ENCODE measurements around the gene AKR7A3. TPM values are rescaled to one million over a fixed set of nuclear protein-coding genes. Genes with fewer than 3 reads are reported as not detected.
A peak's percentile ranks its signal among the peaks of the same experiment; 100 is the strongest.

Gene AKR7A3
- total and polyA plus RNA-seq, 9 of the 15 experiments (the other 6 are each of a cell fraction or from before 2014, with no cell fraction given): 0.04 to 1.5 (median 0.44) TPM; not detected in 1

GRCh38 chr1:19329611-19330010 lies 41.0 kb upstream of the AKR7A3 start:
- ChIA-PET CTCF (ENCODE audit: low intra/inter-chr PET ratio) (no interaction called here), POLR2A (interaction anchor here (0.8 to 4.7 kb wide), 3 partner anchors 17 to 467 kb away, joined by 3 to 21 read pairs (median 3); partner anchors contain the start of genes AKR7A2 and SLC66A1)
- 87% methylated on average over 5 of the region's 5 CpGs for WGBS (ENCODE audit: insufficient coverage, low coverage, missing lambda C conversion rate)
- no peak for DNase-seq (ENCODE audit: extremely low read depth in 1 of 4, low spot score in 3 of 4)
- no peaks in the 10 kb centered on the region for H3K27me3 ChIP-seq (ENCODE audit: control insufficient read depth in 2 of 2, insufficient read depth in 2 of 2, low read length in 2 of 2)
- BruUV-seq (replicated peaks): no TSS peak
- no peak overlapping the region; a peak in 1 of 4 replicates for H3K9ac ChIP-seq (ENCODE audit: insufficient read depth in 1 of 2, low read depth in 2 of 2, low read length in 2 of 2)
- H3K9me3 ChIP-seq (replicated peaks; ENCODE audit: control insufficient read depth, insufficient read depth, low read depth, low read length): no peaks in the 10 kb centered on the region
- no peak for FAIRE-seq
- H3K4me1 ChIP-seq (replicated peaks in 1 of 2; ENCODE audit: control insufficient read depth in 2 of 2, insufficient read depth in 2 of 2, low read length in 2 of 2): peaks cover 16 to 38% of the 10 kb centered on the region in 2 experiments
- H3K9me1 ChIP-seq (ENCODE audit: control insufficient read depth, insufficient read depth, low read length): peaks cover 17% of the 10 kb centered on the region
- in situ Hi-C loops (cut with MboI) (no loop called here), intact Hi-C loops (cut with micrococcal nuclease) (no loop called here)
- no peak overlapping the region for H3K4me2 ChIP-seq (ENCODE audit: insufficient read depth, low read length)
- ATAC-seq: no peak
- H3K27ac ChIP-seq (ENCODE audit: extremely low read depth, low read depth, low read length): no peak overlapping the region
- H3K4me3 ChIP-seq: no peak overlapping the region
- H3K79me2 ChIP-seq (ENCODE audit: control insufficient read depth, insufficient read depth, low read length): no peaks in the 10 kb centered on the region
- peaks cover 29% of the 10 kb centered on the region for H4K20me1 ChIP-seq (replicated peaks; ENCODE audit: control insufficient read depth, insufficient read depth, low read length)
- H2AFZ ChIP-seq (ENCODE audit: low read depth, low read length): no peak overlapping the region
- peaks cover 43% of the 10 kb centered on the region; the same call in 2 of the 3 replicates for H3K36me3 ChIP-seq (ENCODE audit: control insufficient read depth, insufficient read depth, low read length)
- TF ChIP-seq TOE1 (IDR thresholded peaks at IDR 0.05; ENCODE audit: borderline replicate concordance): no peak
- no peak for TF ChIP-seq TOE1 (CRISPR knock-in tag; IDR thresholded peaks at IDR 0.05; ENCODE audit: borderline replicate concordance, low read depth)
- peak; percentile 21 for TF ChIP-seq RBM25 (IDR thresholded peaks at IDR 0.05; ENCODE audit: low read depth, low read length, severe bottlenecking)
- TF ChIP-seq SNRNP70 (optimal IDR thresholded peaks at IDR 0.05; ENCODE audit: low read depth, low read length): no peak
- TF ChIP-seq, protein P1, sequence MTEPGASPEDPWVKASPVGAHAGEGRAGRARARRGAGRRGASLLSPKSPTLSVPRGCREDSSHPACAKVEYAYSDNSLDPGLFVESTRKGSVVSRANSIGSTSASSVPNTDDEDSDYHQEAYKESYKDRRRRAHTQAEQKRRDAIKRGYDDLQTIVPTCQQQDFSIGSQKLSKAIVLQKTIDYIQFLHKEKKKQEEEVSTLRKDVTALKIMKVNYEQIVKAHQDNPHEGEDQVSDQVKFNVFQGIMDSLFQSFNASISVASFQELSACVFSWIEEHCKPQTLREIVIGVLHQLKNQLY (CRISPR knock-in tag; conservative IDR thresholded peaks at IDR 0.05): no peak
- no peak for TF ChIP-seq NCOA6 (IDR thresholded peaks at IDR 0.05)
- TF ChIP-seq, protein P2, sequence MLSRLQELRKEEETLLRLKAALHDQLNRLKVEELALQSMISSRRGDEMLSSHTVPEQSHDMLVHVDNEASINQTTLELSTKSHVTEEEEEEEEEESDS (CRISPR knock-in tag; IDR thresholded peaks at IDR 0.05): no peak
- TF ChIP-seq SMAD4 (CRISPR knock-in tag; conservative IDR thresholded peaks at IDR 0.05): no peak
- no peak for TF ChIP-seq IRF9 (tag; IDR thresholded peaks at IDR 0.05)
- no peak for TF ChIP-seq CBFB (CRISPR knock-in tag; IDR thresholded peaks at IDR 0.05)
- peak; percentile 50; the same call in 1 of the 2 replicates for TF ChIP-seq BCOR (IDR thresholded peaks at IDR 0.05)
- no peak for TF ChIP-seq FUS (optimal IDR thresholded peaks at IDR 0.05; ENCODE audit: low read depth, low read length)
- no peak for TF ChIP-seq CBX8 (IDR thresholded peaks at IDR 0.05; ENCODE audit: borderline replicate concordance, extremely low read depth, low read depth, low read length, poor library complexity, severe bottlenecking)
- TF ChIP-seq, protein P3, sequence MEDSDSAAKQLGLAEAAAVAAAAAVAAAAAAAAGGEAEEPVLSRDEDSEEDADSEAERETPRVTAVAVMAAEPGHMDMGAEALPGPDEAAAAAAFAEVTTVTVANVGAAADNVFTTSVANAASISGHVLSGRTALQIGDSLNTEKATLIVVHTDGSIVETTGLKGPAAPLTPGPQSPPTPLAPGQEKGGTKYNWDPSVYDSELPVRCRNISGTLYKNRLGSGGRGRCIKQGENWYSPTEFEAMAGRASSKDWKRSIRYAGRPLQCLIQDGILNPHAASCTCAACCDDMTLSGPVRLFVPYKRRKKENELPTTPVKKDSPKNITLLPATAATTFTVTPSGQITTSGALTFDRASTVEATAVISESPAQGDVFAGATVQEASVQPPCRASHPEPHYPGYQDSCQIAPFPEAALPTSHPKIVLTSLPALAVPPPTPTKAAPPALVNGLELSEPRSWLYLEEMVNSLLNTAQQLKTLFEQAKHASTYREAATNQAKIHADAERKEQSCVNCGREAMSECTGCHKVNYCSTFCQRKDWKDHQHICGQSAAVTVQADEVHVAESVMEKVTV (CRISPR knock-in tag; IDR thresholded peaks at IDR 0.05): no peak
- TF ChIP-seq ZEB2 (IDR thresholded peaks at IDR 0.05): no peak
- no peak for TF ChIP-seq ELF1 (tag; IDR thresholded peaks at IDR 0.05)
- TF ChIP-seq, protein P4, sequence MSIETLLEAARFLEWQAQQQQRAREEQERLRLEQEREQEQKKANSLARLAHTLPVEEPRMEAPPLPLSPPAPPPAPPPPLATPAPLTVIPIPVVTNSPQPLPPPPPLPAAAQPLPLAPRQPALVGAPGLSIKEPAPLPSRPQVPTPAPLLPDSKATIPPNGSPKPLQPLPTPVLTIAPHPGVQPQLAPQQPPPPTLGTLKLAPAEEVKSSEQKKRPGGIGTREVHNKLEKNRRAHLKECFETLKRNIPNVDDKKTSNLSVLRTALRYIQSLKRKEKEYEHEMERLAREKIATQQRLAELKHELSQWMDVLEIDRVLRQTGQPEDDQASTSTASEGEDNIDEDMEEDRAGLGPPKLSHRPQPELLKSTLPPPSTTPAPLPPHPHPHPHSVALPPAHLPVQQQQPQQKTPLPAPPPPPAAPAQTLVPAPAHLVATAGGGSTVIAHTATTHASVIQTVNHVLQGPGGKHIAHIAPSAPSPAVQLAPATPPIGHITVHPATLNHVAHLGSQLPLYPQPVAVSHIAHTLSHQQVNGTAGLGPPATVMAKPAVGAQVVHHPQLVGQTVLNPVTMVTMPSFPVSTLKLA (conservative IDR thresholded peaks at IDR 0.05): no peak
- TF ChIP-seq RBFOX2 (IDR thresholded peaks at IDR 0.05; ENCODE audit: low read depth, low read length): no peak

Measured in K562 (cell line).